Activated naive CD4-positive, alpha-beta T cell treated with anti-CD3 and anti-CD28 coated beads, Interleukin-2, amount 50 U/mL, for 72 hours (primary cell): ENCODE data around the gene SLC6A3. TPM values are rescaled to one million over a fixed set of nuclear protein-coding genes. Genes with fewer than 3 reads are reported as not detected.
A peak's percentile ranks its signal among the peaks of the same experiment; 100 is the strongest.

Experiments
- ATAC-seq, 2 donors: fragments of 150-1000 bp; cut with Tn5 transposase; 2 replicates each; pipeline ENCODE4 v1.10.0; 2021; ENCODE audit warnings: mild to moderate bottlenecking in 2 of 2, moderate library complexity in 2 of 2
- DNase-seq, 2 donors: peaks; one replicate each; pipeline ENCODE4 v3.0.0; 2021 to 2022; ENCODE audit warnings: low spot score in 2 of 2
- H3K27ac Mint-ChIP-seq, 2 donors: one replicate each; pipeline ENCODE4 v1.8.0; 2022; ENCODE audit warnings: mild to moderate bottlenecking in 2 of 2, mixed read lengths in 2 of 2
- H3K36me3 Mint-ChIP-seq, 2 donors: one replicate each; pipeline ENCODE4 v1.8.0; 2022; ENCODE audit warnings: mixed read lengths in 2 of 2
- H3K9me3 Mint-ChIP-seq, 2 donors: one replicate each; pipeline ENCODE4 v1.8.0; 2022; ENCODE audit warnings: mixed read lengths in 2 of 2
- total RNA-seq, 2 donors: library from RNA; stranded (reverse); gene quantifications; one replicate each; pipeline ENCODE4 v1.2.3, GENCODE V29; 2022

SLC6A3 gene
- total RNA-seq, 2 donors from 2014 or later = not detected

- H3K36me3 Mint-ChIP-seq = no peaks in the 10 kb centered on the region
- ATAC-seq (no peak), DNase-seq (no peak)
- no peaks in the 10 kb centered on the region for H3K9me3 Mint-ChIP-seq
- peak overlapping the region in 1 of 2 donors; percentile 67 for H3K27ac Mint-ChIP-seq
Measured at GRCh38 chr5:1399737-1400136, 45.5 kb downstream of the SLC6A3 start.

- no peaks in the 10 kb centered on the region for H3K9me3 Mint-ChIP-seq
- ATAC-seq (no peak), DNase-seq (no peak)
- no peaks in the 10 kb centered on the region for H3K36me3 Mint-ChIP-seq
- no peak overlapping the region for H3K27ac Mint-ChIP-seq
Measured at GRCh38 chr5:1396293-1396816, 48.9 kb downstream of the SLC6A3 start.

GRCh38 chr5:1394881-1395860, 50.1 kb downstream of the SLC6A3 start:
- ATAC-seq = no peak
- H3K9me3 Mint-ChIP-seq = no peaks in the 10 kb centered on the region

GRCh38 chr5:1393571-1394501, 51.4 kb downstream of the SLC6A3 start:
- Mint-ChIP-seq H3K9me3 (peaks cover 0 to under 1% of the 10 kb centered on the region in 2 donors), H3K27ac (no peak overlapping the region), H3K36me3 (no peaks in the 10 kb centered on the region)
- DNase-seq (no peak), ATAC-seq (no peak)

More at GRCh38 chr5:1394881-1395860, 50.1 kb downstream of the SLC6A3 start:
- no peaks in the 10 kb centered on the region for H3K36me3 Mint-ChIP-seq
- DNase-seq = no peak
- no peak overlapping the region for H3K27ac Mint-ChIP-seq

GRCh38 chr5:1392801-1393565, 52.3 kb downstream of the SLC6A3 start:
- DNase-seq = no peak
- no peak overlapping the region for H3K27ac Mint-ChIP-seq
- no peak for ATAC-seq
- peaks cover 0 to 8% of the 10 kb centered on the region in 2 donors for H3K9me3 Mint-ChIP-seq
- H3K36me3 Mint-ChIP-seq = no peaks in the 10 kb centered on the region

GRCh38 chr5:1392261-1392660, 53.0 kb downstream of the SLC6A3 start:
- peaks cover 0 to 8% of the 10 kb centered on the region in 2 donors for H3K9me3 Mint-ChIP-seq
- ATAC-seq = no peak
- H3K27ac Mint-ChIP-seq = no peak overlapping the region
- H3K36me3 Mint-ChIP-seq = no peaks in the 10 kb centered on the region
- no peak for DNase-seq

- H3K27ac Mint-ChIP-seq = no peak overlapping the region
- H3K9me3 Mint-ChIP-seq = peaks cover 0 to 8% of the 10 kb centered on the region in 2 donors
- ATAC-seq (no peak), DNase-seq (no peak)
- no peaks in the 10 kb centered on the region for H3K36me3 Mint-ChIP-seq
Measured at GRCh38 chr5:1391691-1392090, 53.5 kb downstream of the SLC6A3 start.

- H3K9me3 Mint-ChIP-seq = peaks cover 0 to 8% of the 10 kb centered on the region in 2 donors
- no peaks in the 10 kb centered on the region for H3K36me3 Mint-ChIP-seq
- no peak for DNase-seq
- no peak for ATAC-seq
- no peak overlapping the region for H3K27ac Mint-ChIP-seq
Measured at GRCh38 chr5:1390861-1391600, 54.2 kb downstream of the SLC6A3 start.

GRCh38 chr5:1390333-1390732, 54.9 kb downstream of the SLC6A3 start:
- ATAC-seq (no peak), DNase-seq (no peak)
- no peaks in the 10 kb centered on the region for H3K36me3 Mint-ChIP-seq
- H3K9me3 Mint-ChIP-seq = peaks cover 0 to 8% of the 10 kb centered on the region in 2 donors
- H3K27ac Mint-ChIP-seq = no peak overlapping the region

- ATAC-seq = no peak
- no peaks in the 10 kb centered on the region for H3K36me3 Mint-ChIP-seq
- no peak overlapping the region for H3K27ac Mint-ChIP-seq
- peaks cover 0 to 8% of the 10 kb centered on the region in 2 donors for H3K9me3 Mint-ChIP-seq
- no peak for DNase-seq
Measured at GRCh38 chr5:1388383-1388967, 56.8 kb downstream of the SLC6A3 start.

- ATAC-seq = no peak
- H3K36me3 Mint-ChIP-seq = no peaks in the 10 kb centered on the region
- H3K9me3 Mint-ChIP-seq = peaks cover 0 to 8% of the 10 kb centered on the region in 2 donors
- DNase-seq = no peak
- no peak overlapping the region for H3K27ac Mint-ChIP-seq
Measured at GRCh38 chr5:1387876-1388275, 57.4 kb downstream of the SLC6A3 start.

GRCh38 chr5:1387059-1387755, 58.0 kb downstream of the SLC6A3 start:
- no peak for ATAC-seq
- H3K9me3 Mint-ChIP-seq = peaks cover 0 to 8% of the 10 kb centered on the region in 2 donors
- H3K27ac Mint-ChIP-seq = peak overlapping the region in 1 of 2 donors; percentile 92
- H3K36me3 Mint-ChIP-seq = no peaks in the 10 kb centered on the region
- DNase-seq = no peak

GRCh38 chr5:1386274-1386717, 58.9 kb downstream of the SLC6A3 start:
- DNase-seq (peak; percentile 44 to 70), ATAC-seq (peak; percentile 58 to 77)
- Mint-ChIP-seq H3K36me3 (no peaks in the 10 kb centered on the region), H3K9me3 (peaks cover 0 to 8% of the 10 kb centered on the region in 2 donors), H3K27ac (peak overlapping the region; percentile 92 to 95)

GRCh38 chr5:1385395-1386273, 59.6 kb downstream of the SLC6A3 start:
- DNase-seq (peak; percentile 86 to 88), ATAC-seq (peak; percentile 95 to 98)
- Mint-ChIP-seq H3K27ac (peak overlapping the region; percentile 92 to 95), H3K9me3 (peaks cover 0 to 8% of the 10 kb centered on the region in 2 donors), H3K36me3 (no peaks in the 10 kb centered on the region)
